H1 (cell line): ENCODE results near the gene SPINK14. TPM values are rescaled to one million over a fixed set of nuclear protein-coding genes. Genes with fewer than 3 reads are reported as not detected.

Experiments used
- CTCF ChIA-PET: fragments of 300-600 bp; sonication (Branson Sonifier 250); formaldehyde crosslinking; loops from one replicate; lab custom pipeline; 2021; ENCODE audit not compliant: partially characterized antibody; lab: Charles Lee
- POLR2A ChIA-PET: fragments of 300-600 bp; sonication (Branson Sonifier 250); formaldehyde crosslinking; loops from one replicate; lab custom pipeline; 2021; ENCODE audit warnings: inconsistent platforms; ENCODE audit not compliant: partially characterized antibody; lab: Charles Lee
- DNase-seq, 2 experiments: peaks; one replicate each; pipeline versions ENCODE4 v3.0.0 to v3.0.0-alpha.2; 2010 to 2022; ENCODE audit warnings: low spot score in 2 of 2, low read depth in 1 of 2, mixed read lengths in 1 of 2
- FAIRE-seq: peaks from 2 replicates; lab custom pipeline; 2011; peaks lifted over from hg19 to GRCh38; lab: Jason Lieb, UNC
- H2AFZ ChIP-seq: 2 replicates; pipeline ENCODE4 v1.8.1; 2012; ENCODE audit warnings: low read length, inconsistent platforms
- H2AK5ac ChIP-seq: 2 replicates; pipeline ENCODE4 v1.6.1; 2013; ENCODE audit warnings: low read depth, low read length
- H2BK120ac ChIP-seq: replicated peaks from 2 replicates; pipeline ENCODE3; 2013; ENCODE audit warnings: low read depth, low read length, inconsistent platforms
- H2BK12ac ChIP-seq: 2 replicates; pipeline ENCODE4 v1.6.1; 2013; ENCODE audit warnings: low read depth, low read length
- H2BK15ac ChIP-seq: 2 replicates; pipeline ENCODE4 v1.6.1; 2013; ENCODE audit warnings: low read length
- H2BK20ac ChIP-seq: 2 replicates; pipeline ENCODE4 v1.6.1; 2013; ENCODE audit warnings: low read length
- H2BK5ac ChIP-seq: 2 replicates; pipeline ENCODE4 v1.6.1; 2013; ENCODE audit warnings: low read depth, low read length
- H3K14ac ChIP-seq: 2 replicates; pipeline ENCODE4 v1.6.1; 2013; ENCODE audit warnings: inconsistent platforms; ENCODE audit not compliant: insufficient read length
- H3K18ac ChIP-seq: 2 replicates; pipeline ENCODE4 v1.6.1; 2013; ENCODE audit warnings: low read length; ENCODE audit errors: extremely low read depth
- H3K23ac ChIP-seq: 2 replicates; pipeline ENCODE4 v1.6.1; 2013; ENCODE audit warnings: inconsistent platforms; ENCODE audit not compliant: insufficient read length
- H3K23me2 ChIP-seq: 2 replicates; pipeline ENCODE4 v1.6.1; 2013; ENCODE audit warnings: low read depth, low read length
- H3K27ac ChIP-seq: 2 replicates; pipeline ENCODE4 v1.6.1; 2011; ENCODE audit warnings: low read depth, low read length, inconsistent platforms
- H3K27me3 ChIP-seq, 4 experiments: replicated peaks in 1 of 4; 1 replicate in 1 of 4; 2 replicates in 3 of 4; pipeline versions ENCODE4 v1.6.1 to v1.8.1; 2011 to 2013; ENCODE audit warnings: low read length in 3 of 4, mild to moderate bottlenecking in 3 of 4, inconsistent platforms in 2 of 4, mixed read lengths in 2 of 4, moderate library complexity in 1 of 4; ENCODE audit not compliant: control insufficient read depth in 3 of 4, insufficient read depth in 3 of 4; ENCODE audit errors: extremely low read depth in 1 of 4
- H3K36me3 ChIP-seq, 4 experiments: 2 replicates each; pipeline versions ENCODE4 v1.6.1 to v1.8.1; 2011 to 2013; ENCODE audit warnings: mild to moderate bottlenecking in 4 of 4, low read length in 3 of 4, moderate library complexity in 2 of 4, control low read depth in 1 of 4, inconsistent platforms in 1 of 4; ENCODE audit not compliant: insufficient read depth in 4 of 4, control insufficient read depth in 2 of 4
- H3K4ac ChIP-seq: replicated peaks from 2 replicates; pipeline ENCODE3; 2013; ENCODE audit warnings: low read length, low read depth, mixed read lengths, inconsistent platforms; ENCODE audit not compliant: insufficient read length
- H3K4me1 ChIP-seq, 4 experiments: replicated peaks in 1 of 4; 1 replicate in 1 of 4; 2 replicates in 3 of 4; pipeline versions ENCODE4 v1.6.1 to v1.8.1; 2011 to 2013; ENCODE audit warnings: low read length in 3 of 4, inconsistent platforms in 2 of 4, mixed read lengths in 1 of 4; ENCODE audit not compliant: insufficient read depth in 4 of 4, control insufficient read depth in 3 of 4
- H3K4me2 ChIP-seq, 2 experiments: 2 replicates each; pipeline versions ENCODE4 v1.6.1 to v1.8.1; 2011 to 2013; ENCODE audit warnings: low read depth in 2 of 2, low read length in 2 of 2, control low read depth in 1 of 2, inconsistent platforms in 1 of 2, mild to moderate bottlenecking in 1 of 2; ENCODE audit not compliant: insufficient read depth in 1 of 2
- H3K4me3 ChIP-seq, 4 experiments: fragments of 200-600, 300-600 bp in 1 of 4; sonication (generic), shearing (Covaris generic), sonication (Bioruptor Twin) in 1 of 4; 2 replicates each; pipeline versions ENCODE4 v1.5.1 to v1.8.1; 2011 to 2016; ENCODE audit warnings: low read length in 4 of 4, low read depth in 3 of 4, control low read depth in 2 of 4, inconsistent platforms in 2 of 4, mild to moderate bottlenecking in 2 of 4, mixed read lengths in 1 of 4, moderate library complexity in 1 of 4; ENCODE audit not compliant: insufficient read depth in 2 of 4; ENCODE audit errors: extremely low read depth in 1 of 4
- H3K56ac ChIP-seq: replicated peaks from 2 replicates; pipeline ENCODE3; 2013; ENCODE audit warnings: low read depth, mild to moderate bottlenecking, mixed read lengths, low read length, inconsistent platforms; ENCODE audit not compliant: insufficient read length
- H3K79me1 ChIP-seq: 2 replicates; pipeline ENCODE4 v1.6.1; 2013; ENCODE audit warnings: low read depth, low read length, control low read depth
- H3K79me2 ChIP-seq, 2 experiments: 2 replicates each; pipeline versions ENCODE4 v1.6.1 to v1.8.1; 2012 to 2013; ENCODE audit warnings: low read length in 2 of 2, mild to moderate bottlenecking in 2 of 2, inconsistent platforms in 1 of 2; ENCODE audit not compliant: insufficient read depth in 2 of 2, control insufficient read depth in 1 of 2
- H3K9ac ChIP-seq, 4 experiments: replicated peaks in 1 of 4; 1 replicate in 1 of 4; 2 replicates in 3 of 4; pipeline versions ENCODE4 v1.6.1 to v1.8.1; 2011 to 2013; ENCODE audit warnings: low read depth in 3 of 4, low read length in 3 of 4, control low read depth in 2 of 4, mild to moderate bottlenecking in 2 of 4, moderate library complexity in 2 of 4, inconsistent platforms in 1 of 4; ENCODE audit errors: extremely low read depth in 1 of 4
- H3K9me3 ChIP-seq, 2 experiments: 2 replicates each; pipeline versions ENCODE4 v1.6.1 to v1.8.1; 2012 to 2013; ENCODE audit warnings: mild to moderate bottlenecking in 2 of 2, moderate library complexity in 2 of 2, control low read depth in 1 of 2, inconsistent platforms in 1 of 2, low read depth in 1 of 2, low read length in 1 of 2, mixed read lengths in 1 of 2; ENCODE audit not compliant: insufficient read depth in 2 of 2
- H4K20me1 ChIP-seq, 2 experiments: replicated peaks in 1 of 2; 2 replicates each; pipeline versions ENCODE3 to v1.8.1; 2011 to 2013; ENCODE audit warnings: inconsistent platforms in 2 of 2, low read length in 2 of 2, mild to moderate bottlenecking in 1 of 2; ENCODE audit not compliant: insufficient read depth in 2 of 2, control insufficient read depth in 1 of 2
- H4K5ac ChIP-seq: 2 replicates; pipeline ENCODE4 v1.6.1; 2013; ENCODE audit warnings: low read length, low read depth, mixed read lengths, inconsistent platforms; ENCODE audit not compliant: insufficient read length
- H4K8ac ChIP-seq: 2 replicates; pipeline ENCODE4 v1.8.0; 2013; ENCODE audit warnings: mild to moderate bottlenecking, moderate library complexity, low read length, inconsistent platforms; ENCODE audit not compliant: insufficient read depth; ENCODE audit errors: extremely low read depth
- H4K91ac ChIP-seq: replicated peaks from 2 replicates; pipeline ENCODE3; 2013; ENCODE audit warnings: low read length, mixed read lengths, inconsistent platforms; ENCODE audit not compliant: insufficient read length
- ATF2 ChIP-seq: IDR thresholded peaks from 2 replicates; pipeline ENCODE4 v1.6.1; 2012; ENCODE audit warnings: low read length, inconsistent platforms
- CHD1 ChIP-seq: IDR thresholded peaks from 2 replicates; pipeline ENCODE4 v1.6.1; 2012; ENCODE audit warnings: low read depth, low read length, improper control_type of control experiment
- CREB1 ChIP-seq: IDR thresholded peaks from 2 replicates; pipeline ENCODE4 v1.6.1; 2012; ENCODE audit warnings: inconsistent platforms
- RXRA ChIP-seq: IDR thresholded peaks from 2 replicates; pipeline ENCODE4 v1.6.1; 2011; ENCODE audit warnings: low read depth, mild to moderate bottlenecking, low read length, moderate library complexity; ENCODE audit not compliant: insufficient read depth
- SIRT6 ChIP-seq: IDR thresholded peaks from one replicate; pipeline ENCODE4 v1.7.1; 2012; ENCODE audit warnings: low read length, inconsistent platforms
- SIX5 ChIP-seq: IDR thresholded peaks from 2 replicates; pipeline ENCODE4 v1.6.1; 2011; ENCODE audit warnings: mild to moderate bottlenecking, low read depth, low read length
- SP1 ChIP-seq: IDR thresholded peaks from 2 replicates; pipeline ENCODE4 v1.6.1; 2011; ENCODE audit warnings: low read depth, low read length
- SUZ12 ChIP-seq: fragments of 200-600 bp; sonication (generic); IDR thresholded peaks from 2 replicates; pipeline ENCODE4 v1.6.1; 2012; ENCODE audit warnings: mild to moderate bottlenecking, inconsistent platforms, low read length, moderate library complexity, mixed read lengths
- TEAD4 ChIP-seq: IDR thresholded peaks from 2 replicates; pipeline ENCODE4 v1.6.1; 2012; ENCODE audit warnings: low read depth, low read length, inconsistent platforms, mixed read lengths
- whole genome bisulfite sequencing, 2 experiments: shearing (Covaris generic) in 1 of 2; methylation state at CpG; one replicate each; pipeline versions ENCODE4 v1.1.6 to v1.1.7; 2013 to 2015; ENCODE audit warnings: low lambda C conversion rate in 2 of 2, mixed read lengths in 2 of 2, inconsistent platforms in 1 of 2, low coverage in 1 of 2, missing lambda C conversion rate in 1 of 2; ENCODE audit not compliant: insufficient replicate concordance in 2 of 2, insufficient coverage in 1 of 2, insufficient read length in 1 of 2; ENCODE audit errors: extremely low coverage in 1 of 2, missing lambda C conversion rate in 1 of 2; 5-methylcytosine and 5-hydroxymethylcytosine counted together
- polyA plus RNA-seq, 7 experiments: library from polyadenylated mRNA; depleted of rRNA in 3 of 7; stranded (reverse) in 5 of 7; unstranded in 2 of 7; fragments of >200 nt in 5 of 7; fragments of 200-250 nt in 2 of 7; gene quantifications; 1 replicate in 5 of 7; 2 replicates in 1 of 7; 4 replicates in 1 of 7; pipeline versions ENCODE4 v1.2.1 to v1.2.3, GENCODE V29; 2011 to 2013; ENCODE audit warnings: missing spikeins in 2 of 7, mixed read lengths in 2 of 7
- total RNA-seq: library from RNA; stranded (reverse); fragmentation: NEBNext Ultra II Directional; extraction: Animal tissue kit (Norgen Biotek cat#: 25700); gene quantifications from 2 replicates; pipeline ENCODE4 v1.2.1, GENCODE V29; 2021
- TF ChIP-seq, protein P1 (sequence below): IDR thresholded peaks from 2 replicates; pipeline ENCODE4 v1.6.1; 2011; ENCODE audit warnings: low read depth, mild to moderate bottlenecking, low read length; ENCODE audit not compliant: insufficient read depth

The SPINK14 gene
- total and polyA plus RNA-seq, 2 of the 8 experiments (the other 6 are each of a cell fraction or from before 2014, with no cell fraction given), result not detected

DNA sequence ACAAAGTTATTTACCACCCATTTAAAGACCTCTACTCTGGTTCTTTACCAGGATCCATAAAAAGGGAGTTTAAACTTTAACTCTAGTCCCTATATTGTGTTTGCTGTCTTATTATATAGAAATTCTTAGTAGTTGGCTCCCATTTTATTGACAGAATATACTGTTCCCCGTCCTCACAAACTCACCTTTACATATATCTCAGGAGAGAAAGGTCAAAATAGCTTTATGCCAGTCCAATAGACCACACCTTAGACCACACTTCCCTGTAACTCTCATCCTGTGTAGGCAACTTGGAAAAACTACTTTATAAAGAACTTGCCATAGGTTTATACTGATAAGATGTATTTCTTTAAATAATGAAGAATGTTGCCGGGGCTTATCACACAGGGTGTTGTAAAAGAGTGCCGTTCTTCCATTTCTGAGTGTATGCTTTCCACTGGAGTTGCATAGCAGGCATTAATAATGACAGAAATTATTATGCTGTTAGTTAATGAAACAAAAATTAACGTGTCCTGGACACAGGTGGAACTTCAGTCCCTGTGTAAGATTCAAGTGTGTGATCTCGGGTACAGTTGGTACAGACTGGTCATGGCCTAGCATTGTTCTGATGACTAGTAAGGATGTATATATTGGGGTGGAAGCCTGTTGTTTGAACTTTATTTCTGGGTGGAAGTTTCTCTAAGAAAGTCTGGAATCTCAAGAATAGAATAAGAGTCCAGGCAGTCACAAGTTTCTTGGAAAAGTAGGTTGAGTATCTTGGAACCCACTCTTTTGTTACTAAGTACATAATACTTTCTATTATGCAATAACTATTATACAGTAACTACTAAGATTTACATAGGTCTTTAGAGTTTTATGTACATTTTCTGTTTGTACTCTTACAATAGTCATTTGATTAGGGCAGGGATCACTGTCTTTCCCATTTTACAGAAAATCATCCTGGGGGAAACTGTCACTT, 33.0 kb upstream of the SPINK14 start:
- no peak overlapping the region for H3K4me3 ChIP-seq
- no peak overlapping the region for H2BK15ac ChIP-seq
- H3K56ac ChIP-seq, result no peak overlapping the region
- no peaks in the 10 kb centered on the region for H3K79me2 ChIP-seq
- FAIRE-seq, result no peak
- no peak overlapping the region for H3K9ac ChIP-seq
- H2AK5ac ChIP-seq, result no peak overlapping the region
- CTCF ChIA-PET, result interaction anchor here (0.6 to 2.9 kb wide), 3 partner anchors 9 to 346 kb away, joined by 3 to 19 read pairs (median 4); no protein-coding TSS in a partner anchor
- H3K4me1 ChIP-seq, result no peaks in the 10 kb centered on the region
- no peaks in the 10 kb centered on the region for H3K27me3 ChIP-seq
- DNase-seq, result no peak
- no peak overlapping the region for H2BK12ac ChIP-seq
- no peak overlapping the region for H4K5ac ChIP-seq
- no peak overlapping the region for H3K4ac ChIP-seq
- POLR2A ChIA-PET, result no interaction called here
- no peaks in the 10 kb centered on the region for H3K79me1 ChIP-seq
- no peak overlapping the region for H3K14ac ChIP-seq
- no peak overlapping the region for H3K18ac ChIP-seq
- no peak overlapping the region for H4K8ac ChIP-seq
- H3K9me3 ChIP-seq, result no peaks in the 10 kb centered on the region
- no peak overlapping the region for H2BK20ac ChIP-seq
- no peaks in the 10 kb centered on the region for H3K23me2 ChIP-seq
- H2BK5ac ChIP-seq, result no peak overlapping the region
- 86% methylated on average over 5 of the region's 5 CpGs; no CpG with 5 or more reads in 1 of the 2 experiments for WGBS, 2 experiments
- H4K91ac ChIP-seq, result no peak overlapping the region
- no peak overlapping the region for H3K27ac ChIP-seq
- peaks cover 0 to 10% (median 0%) of the 10 kb centered on the region in 4 experiments; a peak in 1 of 8 replicates for H3K36me3 ChIP-seq
- H3K4me2 ChIP-seq, result no peak overlapping the region
- H2AFZ ChIP-seq, result no peak overlapping the region
- H4K20me1 ChIP-seq, result no peaks in the 10 kb centered on the region
- no peak overlapping the region for H3K23ac ChIP-seq
- H2BK120ac ChIP-seq, result no peak overlapping the region
- TF ChIP-seq SIRT6 (no peak), RXRA (no peak), CHD1 (no peak), SUZ12 (no peak), SIX5 (no peak), CREB1 (no peak), ATF2 (no peak), SP1 (no peak), TEAD4 (no peak)
- TF ChIP-seq, protein P1, sequence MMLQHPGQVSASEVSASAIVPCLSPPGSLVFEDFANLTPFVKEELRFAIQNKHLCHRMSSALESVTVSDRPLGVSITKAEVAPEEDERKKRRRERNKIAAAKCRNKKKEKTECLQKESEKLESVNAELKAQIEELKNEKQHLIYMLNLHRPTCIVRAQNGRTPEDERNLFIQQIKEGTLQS, result no peak
